ENCODE measurements around the gene RICTOR. TPM values are rescaled to one million over a fixed set of nuclear protein-coding genes. Genes with fewer than 3 reads are reported as not detected.
"Not testable (repeated sequence)": the region's sequence is repeated elsewhere in the genome, so short reads cannot be mapped to it uniquely, and the experiment has no call there.

Gene RICTOR
- total RNA-seq, 1 donor from 2014 or later: 35.0 TPM

- intact Hi-C loops (cut with micrococcal nuclease): loop anchor here (5.0 kb wide), 1 partner anchor 63 kb away; no protein-coding TSS in a partner anchor
- H3K4me3 ChIP-seq: no peak overlapping the region
- no peaks in the 10 kb centered on the region for H3K27me3 ChIP-seq (ENCODE audit: low read depth)
- no peak for TF ChIP-seq CTCF (IDR thresholded peaks at IDR 0.05; ENCODE audit: borderline replicate concordance)
- DNase-seq: no peak
- peak overlapping the region; percentile 83 for H3K27ac ChIP-seq (replicated peaks)
- peaks cover 26% of the 10 kb centered on the region for H3K36me3 ChIP-seq
- H3K9me3 ChIP-seq (replicated peaks): peaks cover 20% of the 10 kb centered on the region
- peaks cover 57% of the 10 kb centered on the region for H3K4me1 ChIP-seq
Measured at GRCh38 chr5:39013938-39014337, 60.3 kb downstream of the RICTOR start.

- Histone ChIP-seq H3K4me1 (peaks cover 53% of the 10 kb centered on the region), H3K9me3 (replicated peaks) (peaks cover 20% of the 10 kb centered on the region), H3K36me3 (peaks cover 25% of the 10 kb centered on the region)
- intact Hi-C loops (cut with micrococcal nuclease): loop anchor here (5.0 kb wide), 1 partner anchor 66 kb away; no protein-coding TSS in a partner anchor
- H3K4me3 ChIP-seq; DNase-seq; H3K27me3 ChIP-seq (ENCODE audit: low read depth); H3K27ac ChIP-seq (replicated peaks): not testable (repeated sequence)
Measured at GRCh38 chr5:39010958-39011357, 63.2 kb downstream of the RICTOR start.

GRCh38 chr5:39009981-39010380 lies 64.2 kb downstream of the RICTOR start:
- Histone ChIP-seq H3K4me3 (no peak overlapping the region), H3K27me3 (ENCODE audit: low read depth) (no peaks in the 10 kb centered on the region), H3K36me3 (peaks cover 25% of the 10 kb centered on the region), H3K4me1 (peaks cover 51% of the 10 kb centered on the region), H3K27ac (replicated peaks) (no peak overlapping the region), H3K9me3 (replicated peaks) (peaks cover 20% of the 10 kb centered on the region)
- DNase-seq: no peak
- intact Hi-C loops (cut with micrococcal nuclease): loop anchor here (5.0 kb wide), 1 partner anchor 67 kb away; no protein-coding TSS in a partner anchor
- no peak for TF ChIP-seq CTCF (IDR thresholded peaks at IDR 0.05; ENCODE audit: borderline replicate concordance)

- H3K4me1 ChIP-seq: peaks cover 44% of the 10 kb centered on the region
- no peaks in the 10 kb centered on the region for H3K27me3 ChIP-seq (ENCODE audit: low read depth)
- no peak for DNase-seq
- peaks cover 25% of the 10 kb centered on the region for H3K36me3 ChIP-seq
- intact Hi-C loops (cut with micrococcal nuclease): no loop called here
- no peak overlapping the region for H3K27ac ChIP-seq (replicated peaks)
- peaks cover 20% of the 10 kb centered on the region for H3K9me3 ChIP-seq (replicated peaks)
- no peak for TF ChIP-seq CTCF (IDR thresholded peaks at IDR 0.05; ENCODE audit: borderline replicate concordance)
- no peak overlapping the region for H3K4me3 ChIP-seq
Measured at GRCh38 chr5:39009280-39009679, 64.9 kb downstream of the RICTOR start.

- no peak overlapping the region for H3K4me3 ChIP-seq
- DNase-seq: no peak
- H3K36me3 ChIP-seq: peaks cover 13% of the 10 kb centered on the region
- no peaks in the 10 kb centered on the region for H3K27me3 ChIP-seq (ENCODE audit: low read depth)
- no peak for TF ChIP-seq CTCF (IDR thresholded peaks at IDR 0.05; ENCODE audit: borderline replicate concordance)
- peaks cover 34% of the 10 kb centered on the region for H3K4me1 ChIP-seq
- H3K27ac ChIP-seq (replicated peaks): peak overlapping the region; percentile 40
- H3K9me3 ChIP-seq (replicated peaks): peaks cover 11% of the 10 kb centered on the region
- intact Hi-C loops (cut with micrococcal nuclease): no loop called here
Measured at GRCh38 chr5:39006650-39007049, 67.5 kb downstream of the RICTOR start.

GRCh38 chr5:39005566-39006232 lies 68.5 kb downstream of the RICTOR start:
- no peaks in the 10 kb centered on the region for H3K27me3 ChIP-seq (ENCODE audit: low read depth)
- intact Hi-C loops (cut with micrococcal nuclease): no loop called here
- no peak overlapping the region for H3K4me3 ChIP-seq
- peak; percentile 70 for TF ChIP-seq CTCF (IDR thresholded peaks at IDR 0.05; ENCODE audit: borderline replicate concordance)
- DNase-seq: no peak
- H3K27ac ChIP-seq (replicated peaks): peak overlapping the region; percentile 49
- H3K9me3 ChIP-seq (replicated peaks): peaks cover 2% of the 10 kb centered on the region
- H3K36me3 ChIP-seq: peaks cover 4% of the 10 kb centered on the region
- peaks cover 34% of the 10 kb centered on the region for H3K4me1 ChIP-seq

Data from left ventricle myocardium inferior (tissue), 1 donor.